Neural progenitor cell (in vitro differentiated cells): ENCODE measurements around the gene PKNOX1.
"Not testable (repeated sequence)": the region's sequence is repeated elsewhere in the genome, so short reads cannot be mapped to it uniquely, and the experiment has no call there.

ENCODE experiments used
- CTCF ChIP-seq: fragments of 200-600 bp; sonication (generic); IDR thresholded peaks from 2 replicates; pipeline ENCODE4 v1.5.1; 2017; ENCODE audit warnings: antibody characterized with exemption, mild to moderate bottlenecking
- EZH2phosphoT487 ChIP-seq: fragments of 200-600 bp; sonication (generic); IDR thresholded peaks from 2 replicates; pipeline ENCODE4 v1.6.1; 2017; ENCODE audit warnings: antibody characterized with exemption

GRCh38 chr21:43066690-43067089, 92.3 kb downstream of the PKNOX1 start:
- not testable (repeated sequence) for TF ChIP-seq CTCF, EZH2phosphoT487
